Activated CD4-positive, alpha-beta T cell treated with anti-CD3 and anti-CD28 coated beads for 24 hours (primary cell): Measurements from ENCODE around the gene CP.
"Not testable (repeated sequence)": the region's sequence is repeated elsewhere in the genome, so short reads cannot be mapped to it uniquely, and the experiment has no call there.

ENCODE experiments used
- DNase-seq, 2 donors: peaks; one replicate each; pipeline ENCODE4 v3.0.0-alpha.2; 2020; ENCODE audit warnings: low read depth in 2 of 2

The CP gene

DNA sequence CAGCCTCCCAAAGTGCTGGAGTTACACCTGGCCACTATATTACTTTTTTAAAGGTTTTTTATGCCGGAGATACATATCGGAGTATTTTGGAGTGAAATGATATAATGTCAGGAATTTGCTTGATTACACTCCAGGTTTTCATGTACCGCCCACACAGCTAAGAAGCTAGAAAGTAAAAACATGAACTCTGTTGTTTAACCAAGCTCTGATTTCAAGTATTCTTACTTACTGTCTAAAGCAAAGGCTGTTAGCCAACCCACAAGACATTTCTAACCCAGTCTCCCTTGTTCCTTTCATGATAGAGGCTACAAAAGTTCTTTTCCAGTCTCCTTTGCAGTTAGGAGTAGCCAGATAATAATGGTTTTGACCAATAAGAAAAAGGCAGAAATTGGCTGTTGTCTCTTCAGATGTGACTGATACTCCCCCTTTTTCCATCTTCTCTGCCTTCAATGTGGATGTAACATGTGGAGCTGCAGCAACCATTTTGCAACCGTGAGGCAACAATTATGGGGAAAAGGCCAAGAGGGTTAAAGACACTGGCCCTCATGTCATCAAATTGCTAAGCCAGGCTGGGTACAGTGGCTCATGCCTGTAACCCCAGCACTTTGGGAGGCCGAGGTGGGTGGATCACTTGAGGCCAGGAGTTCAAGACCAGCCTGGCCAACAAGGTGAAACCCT lies 6.1 kb upstream of the CP start:
- DNase-seq: no peak

GRCh38 chr3:149226776-149227175 lies 5.1 kb upstream of the CP start:
- DNase-seq: no peak

GRCh38 chr3:149224736-149225594 lies 3.3 kb upstream of the CP start:
- DNase-seq: peak in 1 of 2 donors; percentile 8

GRCh38 chr3:149223461-149223820 lies 1.8 kb upstream of the CP start:
- no peak for DNase-seq

GRCh38 chr3:149219380-149220121 lies 2.1 kb downstream of the CP start:
- DNase-seq: not testable (repeated sequence)

DNA sequence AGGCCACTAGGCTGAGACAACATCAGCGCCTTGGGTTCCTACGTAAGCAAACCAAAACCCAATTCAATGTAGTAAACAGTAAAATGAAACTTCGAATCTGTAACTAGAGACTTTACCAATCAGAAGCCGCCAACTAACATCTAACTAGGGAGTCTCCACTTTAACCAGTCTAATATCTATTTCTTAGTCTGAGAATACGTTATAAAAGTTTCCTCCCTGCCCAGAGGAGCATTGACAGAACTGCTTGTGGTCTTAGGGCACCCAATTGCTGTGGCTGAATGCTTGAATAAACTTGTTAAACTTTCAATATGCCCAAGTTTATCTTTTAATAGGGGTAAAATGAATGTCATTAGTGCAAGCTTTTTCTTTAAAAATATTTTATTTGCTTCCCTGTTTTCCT lies 4.3 kb downstream of the CP start:
- no peak for DNase-seq

DNA sequence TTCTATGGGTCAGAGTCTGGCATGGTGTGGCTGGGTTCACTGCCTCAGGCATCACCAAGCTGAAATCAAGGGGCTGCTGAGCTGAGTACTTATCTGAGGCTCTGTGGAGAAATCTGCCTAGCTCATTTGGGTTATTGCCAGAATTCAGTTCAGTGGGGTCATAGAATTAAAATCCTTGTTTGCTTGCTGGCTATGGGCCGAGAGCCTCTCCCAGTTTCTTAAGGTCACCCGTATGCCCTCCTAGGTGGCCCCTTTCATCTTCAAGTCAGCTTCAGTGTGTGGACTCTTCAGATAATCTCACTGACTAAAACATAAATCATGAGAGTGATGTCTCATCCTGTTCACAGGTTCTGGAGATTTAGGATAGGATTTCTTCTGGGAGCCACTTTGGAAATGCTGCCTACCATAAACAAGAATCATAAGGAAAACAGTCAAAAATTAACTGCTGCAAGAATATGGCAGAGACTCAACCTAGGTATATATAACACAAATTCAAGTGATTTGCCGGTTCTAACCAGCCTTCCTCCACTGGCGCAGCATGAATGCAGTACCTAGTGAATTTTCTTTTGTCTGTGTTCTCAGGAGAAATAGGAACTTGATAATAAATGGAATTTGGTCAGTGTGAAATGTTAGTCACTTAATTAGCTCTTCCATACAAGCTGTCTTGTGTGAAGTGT lies 5.3 kb downstream of the CP start:
- no peak for DNase-seq

GRCh38 chr3:149215515-149215914 lies 6.1 kb downstream of the CP start:
- DNase-seq: no peak

DNA sequence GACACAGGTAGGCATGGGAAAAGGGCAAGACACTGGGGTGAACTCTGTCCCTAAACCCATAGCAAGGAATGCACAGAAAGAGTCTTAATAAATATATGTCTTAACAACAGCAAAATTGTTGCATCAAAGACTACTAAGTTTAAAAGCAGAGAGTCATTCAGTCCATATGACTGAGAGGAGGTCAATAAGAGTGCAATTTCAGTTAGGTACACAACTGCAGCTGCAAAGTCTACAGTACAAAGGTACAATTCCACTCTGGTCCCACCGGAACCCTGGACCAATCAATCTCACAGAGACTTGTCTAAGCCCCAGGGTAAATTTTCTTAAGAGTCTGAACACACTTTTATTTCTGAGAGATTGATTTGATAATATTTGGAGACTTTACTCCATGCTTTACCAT lies 6.9 kb downstream of the CP start:
- DNase-seq: no peak

GRCh38 chr3:149212386-149212785 lies 9.2 kb downstream of the CP start:
- no peak for DNase-seq

GRCh38 chr3:149209431-149209830 lies 12.2 kb downstream of the CP start:
- DNase-seq: no peak

- DNase-seq: no peak
Measured at GRCh38 chr3:149207475-149207874, 14.2 kb downstream of the CP start.

DNA sequence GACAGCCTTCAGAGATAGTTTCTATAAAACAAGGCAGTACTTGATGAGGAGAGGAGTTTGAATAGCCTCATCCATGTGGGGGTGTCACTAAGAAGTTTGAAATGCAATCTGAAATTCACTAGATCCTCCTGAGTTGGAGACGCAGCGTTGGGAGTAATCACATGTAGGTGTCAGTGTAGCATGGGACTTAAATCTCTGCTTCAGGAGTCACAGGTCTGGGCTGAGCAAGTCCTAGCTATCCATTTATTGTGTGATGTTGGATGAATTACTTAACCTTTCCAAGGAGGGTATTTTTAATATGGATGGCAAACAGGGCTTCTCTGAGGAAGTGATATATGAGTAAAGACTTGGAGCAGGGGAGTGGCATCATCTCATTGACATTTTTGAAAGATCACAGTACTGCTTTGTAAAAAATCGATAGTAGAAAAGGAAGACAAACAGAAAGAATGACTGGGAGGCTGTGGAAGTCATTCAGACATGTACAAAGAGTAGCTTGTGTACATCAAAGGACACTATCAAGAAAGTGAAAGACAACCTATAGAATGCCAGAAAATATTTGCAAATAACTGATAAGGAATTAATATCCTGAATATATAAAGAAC lies 17.1 kb downstream of the CP start:
- no peak for DNase-seq

DNA sequence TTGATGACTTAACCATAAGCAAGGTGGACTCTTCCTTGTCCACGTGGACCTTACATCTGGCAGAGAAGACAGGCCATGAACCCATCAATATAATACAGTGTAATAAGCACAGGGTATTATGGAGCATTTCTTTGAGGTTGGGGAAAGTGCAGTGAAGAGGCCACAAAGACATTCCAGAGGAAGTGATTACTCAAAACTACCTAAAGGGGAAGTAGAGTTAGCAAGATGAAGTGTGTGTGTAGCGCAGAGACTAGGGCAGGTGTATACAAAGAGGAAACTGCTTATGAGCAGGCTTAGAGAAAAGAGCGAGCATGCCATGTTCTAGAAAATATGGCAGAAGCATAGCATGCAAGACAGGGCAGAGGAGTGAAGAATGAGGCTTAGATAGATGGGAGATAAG lies 17.9 kb downstream of the CP start:
- DNase-seq: no peak

DNA sequence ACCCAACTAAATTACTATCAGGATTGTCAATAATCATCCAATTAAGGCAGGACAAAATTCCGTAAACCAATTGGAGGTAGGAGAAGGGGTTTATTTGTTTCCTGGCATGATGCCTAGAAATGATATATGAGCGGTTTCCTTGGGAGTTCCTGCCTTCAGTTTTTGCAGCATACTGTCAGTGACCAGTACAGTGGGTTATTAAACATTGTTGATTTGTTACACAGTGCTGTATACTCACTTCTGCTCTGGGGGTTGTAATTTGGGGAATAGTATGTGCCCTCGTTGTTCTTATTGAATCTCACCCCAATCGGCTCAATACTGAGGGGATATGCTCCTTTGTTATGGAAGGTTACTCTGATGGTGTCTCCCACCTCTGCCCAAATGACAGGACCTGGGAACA lies 22.2 kb downstream of the CP start:
- no peak for DNase-seq

- DNase-seq: no peak
Measured at GRCh38 chr3:149198611-149199010, 23.0 kb downstream of the CP start.

DNA sequence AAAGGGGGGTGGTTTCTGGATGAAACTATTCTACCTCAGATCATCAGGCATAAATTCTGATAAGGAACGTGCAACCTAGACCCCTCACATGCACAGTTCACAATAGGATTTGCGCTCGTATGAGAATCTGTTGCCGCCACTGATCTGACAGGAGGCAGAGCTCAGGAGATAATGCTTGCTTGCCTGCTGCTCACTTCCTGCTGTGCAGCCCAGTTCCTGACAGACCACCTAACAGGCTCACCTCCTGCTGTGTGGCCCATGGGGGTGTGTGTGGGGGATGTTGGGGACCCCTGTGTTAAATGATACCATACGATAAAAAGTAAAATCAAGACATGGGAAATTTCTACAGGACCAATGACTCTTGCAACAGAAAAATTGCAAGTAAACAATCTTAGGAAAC lies 24.0 kb downstream of the CP start:
- DNase-seq: no peak

DNA sequence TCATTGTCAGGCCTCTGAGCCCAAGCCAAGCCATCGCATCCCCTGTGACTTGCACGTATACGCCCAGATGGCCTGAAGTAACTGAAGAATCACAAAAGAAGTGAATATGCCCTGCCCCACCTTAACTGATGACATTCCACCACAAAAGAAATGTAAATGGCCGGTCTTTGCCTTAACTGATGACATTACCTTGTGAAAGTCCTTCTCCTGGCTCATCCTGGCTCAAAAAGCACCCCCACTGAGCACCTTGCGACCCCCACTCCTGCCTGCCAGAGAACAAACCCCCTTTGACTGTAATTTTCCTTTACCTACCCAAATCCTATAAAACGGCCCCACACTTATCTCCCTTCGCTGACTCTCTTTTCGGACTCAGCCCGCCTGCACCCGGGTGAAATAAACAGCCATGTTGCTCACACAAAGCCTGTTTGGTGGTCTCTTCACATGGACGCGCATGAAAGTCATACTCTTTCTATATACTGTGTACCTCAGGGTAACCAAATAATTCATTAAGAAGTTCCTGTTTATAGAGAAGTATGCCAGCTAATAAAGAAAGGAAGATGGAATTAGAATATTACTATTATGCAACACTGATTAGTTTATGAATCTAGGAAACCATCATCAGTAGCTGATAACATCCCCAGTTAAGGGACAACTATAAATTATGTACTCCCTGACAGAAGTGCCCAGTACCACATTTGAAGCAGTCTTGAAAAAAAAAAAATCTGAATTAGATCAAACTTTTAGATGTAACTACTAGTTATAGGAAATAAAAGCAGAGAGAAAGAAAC lies 24.6 kb downstream of the CP start:
- not testable (repeated sequence) for DNase-seq

DNA sequence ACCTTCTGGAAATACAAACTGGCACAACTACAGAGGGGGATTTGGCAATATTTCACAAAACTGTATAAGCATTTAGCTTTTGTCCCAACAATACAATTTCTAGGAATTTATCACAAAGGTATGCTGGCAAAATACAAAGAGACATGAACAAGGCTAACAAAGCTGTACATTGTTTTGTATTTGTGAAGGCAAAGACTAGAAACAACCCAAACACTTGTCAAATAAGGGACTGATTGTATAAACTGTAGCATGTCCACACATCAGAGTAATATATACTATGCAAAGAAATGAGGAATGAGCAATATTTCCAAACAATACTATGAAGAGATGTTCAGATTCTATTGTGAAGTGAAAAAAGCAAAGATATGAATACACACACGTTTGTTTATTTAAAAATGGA lies 26.4 kb downstream of the CP start:
- DNase-seq: no peak

DNA sequence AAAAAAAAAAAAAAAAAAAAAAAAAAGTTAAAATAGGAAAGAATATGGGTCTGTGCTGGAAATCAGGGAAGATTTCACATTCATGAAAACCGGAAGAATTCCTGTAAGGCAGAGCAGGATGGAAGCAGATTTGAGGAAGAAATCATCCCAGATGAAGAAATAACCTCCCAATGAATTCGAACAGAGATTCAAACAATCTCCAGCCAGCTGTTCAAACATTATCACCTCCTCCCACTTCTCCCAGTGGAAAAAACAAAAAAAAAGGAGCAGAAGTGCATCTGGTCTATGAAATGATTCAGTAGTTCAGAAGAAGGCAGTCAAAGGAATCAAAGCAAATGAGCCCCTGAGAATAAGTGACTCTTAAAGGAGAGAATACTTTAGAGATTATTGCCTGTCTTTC lies 33.1 kb downstream of the CP start:
- no peak for DNase-seq

- DNase-seq: no peak
Measured at GRCh38 chr3:149186721-149187120, 34.9 kb downstream of the CP start.
